Stimulated activated memory B cell treated with anti-CD40 and anti-IgM and Interleukin-4, amounts not matched to agents 10 μg/mL and 1 μg/mL and 100 μg/mL, for 72 hours (primary cell): Measurements from ENCODE around the gene SUPT20H.

ENCODE experiments used
- ATAC-seq: fragments of 150-1000 bp; cut with Tn5 transposase; 2 replicates; pipeline ENCODE4 v1.10.0; 2021
- H3K27ac Mint-ChIP-seq: one replicate; pipeline ENCODE4 v1.8.0; 2022; ENCODE audit warnings: mild to moderate bottlenecking, mixed read lengths
- H3K27me3 Mint-ChIP-seq: one replicate; pipeline ENCODE4 v1.8.0; 2022; ENCODE audit warnings: mixed read lengths
- H3K36me3 Mint-ChIP-seq: one replicate; pipeline ENCODE4 v1.8.0; 2022; ENCODE audit warnings: mixed read lengths
- H3K4me1 Mint-ChIP-seq: one replicate; pipeline ENCODE4 v1.8.0; 2022; ENCODE audit warnings: mixed read lengths
- H3K4me3 Mint-ChIP-seq: one replicate; pipeline ENCODE4 v1.8.0; 2022; ENCODE audit warnings: mild to moderate bottlenecking, moderate library complexity, mixed read lengths
- H3K9me3 Mint-ChIP-seq: one replicate; pipeline ENCODE4 v1.8.0; 2022; ENCODE audit warnings: mixed read lengths

The SUPT20H gene

DNA sequence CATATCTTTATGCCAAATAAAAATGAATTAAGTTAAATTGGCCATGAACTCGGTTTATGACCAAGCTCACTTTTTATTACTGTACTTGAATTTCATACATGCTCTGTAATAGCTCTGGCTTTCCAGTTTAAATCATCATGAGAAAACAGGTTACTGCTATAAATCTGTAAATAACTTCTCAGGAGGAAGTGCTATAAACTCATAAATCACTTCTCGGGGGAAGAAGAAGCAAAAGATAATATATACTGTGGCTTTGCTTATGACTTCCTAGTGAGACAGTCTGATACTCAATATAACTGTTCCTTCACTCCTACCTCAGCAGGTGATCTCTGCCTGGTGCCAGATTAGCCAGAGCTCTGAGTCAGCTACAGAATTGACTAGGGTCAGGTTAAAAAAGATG, 12.5 kb downstream of the SUPT20H start:
- Mint-ChIP-seq H3K4me1 (peaks cover 3% of the 10 kb centered on the region), H3K27ac (no peak overlapping the region), H3K27me3 (no peaks in the 10 kb centered on the region), H3K9me3 (no peaks in the 10 kb centered on the region), H3K4me3 (no peak overlapping the region), H3K36me3 (peaks cover 19% of the 10 kb centered on the region)
- no peak for ATAC-seq

DNA sequence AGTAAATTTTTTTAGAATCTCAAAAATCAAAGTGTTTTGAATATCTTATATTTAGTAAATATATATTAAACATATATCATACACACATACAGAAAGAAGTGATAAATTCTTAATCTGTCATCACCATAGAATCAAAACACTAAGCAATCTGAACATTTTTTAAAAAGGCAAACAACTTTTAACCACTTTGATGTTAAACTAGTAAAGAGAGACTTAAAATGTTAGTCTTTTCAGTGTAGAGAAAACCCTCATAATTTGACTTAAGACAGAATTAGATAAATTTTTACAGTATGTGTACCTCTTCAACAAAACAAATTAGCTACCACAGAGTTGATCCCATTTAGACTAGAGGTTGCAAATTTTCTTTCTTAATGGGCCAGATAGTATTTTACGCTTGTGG, 13.4 kb downstream of the SUPT20H start:
- Mint-ChIP-seq H3K4me3 (no peak overlapping the region), H3K36me3 (peaks cover 24% of the 10 kb centered on the region), H3K27me3 (no peaks in the 10 kb centered on the region), H3K4me1 (no peaks in the 10 kb centered on the region), H3K9me3 (no peaks in the 10 kb centered on the region), H3K27ac (no peak overlapping the region)
- ATAC-seq = no peak

DNA sequence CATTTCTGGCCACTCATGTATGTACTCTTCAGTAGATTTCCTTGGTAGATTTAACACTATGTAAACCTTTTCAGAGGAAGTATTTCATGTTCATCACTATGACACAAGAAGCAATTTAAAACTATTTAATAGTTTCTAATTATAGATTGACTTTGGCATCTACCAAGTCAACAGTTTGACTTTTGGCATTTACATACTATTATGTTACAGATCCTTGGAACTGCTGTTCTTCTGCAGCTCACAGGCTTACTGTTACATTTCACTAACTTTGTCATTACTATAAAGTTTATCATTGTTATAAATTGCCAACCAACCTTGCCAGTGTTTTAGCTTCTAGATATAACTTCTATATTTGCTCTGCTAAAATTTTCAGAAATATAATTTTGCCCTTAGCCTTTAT, 18.7 kb downstream of the SUPT20H start:
- H3K4me1 Mint-ChIP-seq = no peaks in the 10 kb centered on the region
- no peaks in the 10 kb centered on the region for H3K9me3 Mint-ChIP-seq
- no peak for ATAC-seq
- H3K36me3 Mint-ChIP-seq = peaks cover 35% of the 10 kb centered on the region
- H3K27me3 Mint-ChIP-seq = no peaks in the 10 kb centered on the region
- H3K4me3 Mint-ChIP-seq = no peak overlapping the region
- no peak overlapping the region for H3K27ac Mint-ChIP-seq

DNA sequence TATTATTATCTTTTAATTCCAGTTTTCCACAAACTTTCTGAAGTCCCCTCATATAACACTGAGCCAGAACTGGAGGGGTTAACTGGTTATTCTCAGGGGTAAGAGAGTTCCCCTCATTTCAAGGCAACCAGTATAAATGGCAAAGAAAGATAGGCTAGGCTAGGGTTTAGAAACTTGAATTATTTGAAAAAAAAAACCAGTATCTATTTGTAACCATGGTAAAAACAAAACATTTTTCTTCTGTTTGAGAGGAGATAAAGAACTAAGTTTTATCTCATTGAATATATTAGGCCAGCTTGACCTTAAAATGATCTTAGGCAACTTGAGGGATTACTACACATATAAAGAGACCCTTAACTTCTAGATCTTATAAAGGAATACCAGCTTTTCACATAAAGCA, 19.6 kb downstream of the SUPT20H start:
- no peak for ATAC-seq
- Mint-ChIP-seq H3K9me3 (no peaks in the 10 kb centered on the region), H3K4me3 (no peak overlapping the region), H3K27me3 (no peaks in the 10 kb centered on the region), H3K4me1 (no peaks in the 10 kb centered on the region), H3K36me3 (peaks cover 40% of the 10 kb centered on the region), H3K27ac (no peak overlapping the region)

DNA sequence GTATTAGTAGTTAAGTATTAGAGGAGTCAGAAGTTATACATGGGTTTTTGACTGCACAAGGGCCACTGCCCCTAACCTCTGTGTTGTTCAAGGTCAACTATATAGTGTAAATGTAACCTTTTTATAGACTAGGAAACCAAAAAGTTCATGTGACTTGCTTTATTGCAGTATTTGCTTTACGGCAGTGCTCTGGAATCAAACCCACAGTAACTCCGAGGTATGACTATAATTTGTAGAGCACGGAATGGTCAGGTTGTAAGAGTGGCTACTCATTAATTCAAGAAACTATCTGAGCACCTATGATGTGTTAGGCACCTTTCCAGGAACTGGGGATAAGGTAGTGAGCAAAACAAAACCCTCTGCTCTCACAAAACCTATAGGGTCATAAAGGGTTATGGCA, 22.2 kb downstream of the SUPT20H start:
- Mint-ChIP-seq H3K4me1 (no peaks in the 10 kb centered on the region), H3K27ac (no peak overlapping the region), H3K9me3 (no peaks in the 10 kb centered on the region), H3K27me3 (no peaks in the 10 kb centered on the region), H3K36me3 (peaks cover 34% of the 10 kb centered on the region), H3K4me3 (no peak overlapping the region)
- ATAC-seq = no peak

DNA sequence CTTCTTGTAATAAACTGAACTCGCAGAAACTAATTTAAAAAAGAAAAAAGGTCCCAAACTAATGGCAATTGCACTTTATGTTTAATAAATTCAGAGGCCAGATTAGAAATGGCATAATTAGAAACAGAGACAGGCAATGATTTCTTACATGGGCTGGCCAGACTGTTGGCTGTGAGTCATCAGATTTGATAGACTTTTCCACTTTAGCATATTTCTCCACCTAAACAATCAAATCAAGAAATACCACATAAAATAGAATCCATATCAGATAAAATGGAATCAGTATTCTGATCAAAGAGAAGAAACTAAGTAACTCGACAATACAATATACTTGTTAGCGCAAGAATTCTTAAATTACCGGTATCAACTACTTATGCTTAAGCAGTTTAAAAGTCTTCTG, 29.9 kb downstream of the SUPT20H start:
- no peaks in the 10 kb centered on the region for H3K27me3 Mint-ChIP-seq
- peaks cover 24% of the 10 kb centered on the region for H3K36me3 Mint-ChIP-seq

DNA sequence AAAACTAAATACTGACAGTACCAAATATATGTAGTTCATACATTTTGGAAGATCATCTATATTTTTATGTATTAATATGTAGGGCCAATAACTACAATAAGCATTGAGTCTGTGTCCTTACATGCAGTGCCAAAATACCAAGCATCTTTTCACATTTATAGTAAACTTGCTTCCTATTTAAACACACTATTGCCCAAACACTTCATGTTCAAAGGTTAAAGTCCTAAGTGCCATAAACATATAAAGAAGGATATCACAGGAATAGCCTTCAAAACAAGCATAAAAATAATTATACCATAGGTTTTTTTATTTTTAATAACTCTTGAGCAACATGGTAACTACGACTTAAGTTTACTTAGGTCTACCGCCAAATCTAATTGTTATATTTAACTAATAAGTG, 31.8 kb downstream of the SUPT20H start:
- no peak overlapping the region for H3K27ac Mint-ChIP-seq
- no peaks in the 10 kb centered on the region for H3K27me3 Mint-ChIP-seq
- no peaks in the 10 kb centered on the region for H3K9me3 Mint-ChIP-seq
- ATAC-seq = no peak
- H3K4me1 Mint-ChIP-seq = no peaks in the 10 kb centered on the region
- peaks cover 38% of the 10 kb centered on the region for H3K36me3 Mint-ChIP-seq
- no peak overlapping the region for H3K4me3 Mint-ChIP-seq

More for the DNA sequence above, 29.9 kb downstream of the SUPT20H start:
- no peak overlapping the region for H3K27ac Mint-ChIP-seq
- ATAC-seq = no peak
- H3K4me3 Mint-ChIP-seq = no peak overlapping the region
- H3K9me3 Mint-ChIP-seq = no peaks in the 10 kb centered on the region
- H3K4me1 Mint-ChIP-seq = no peaks in the 10 kb centered on the region

DNA sequence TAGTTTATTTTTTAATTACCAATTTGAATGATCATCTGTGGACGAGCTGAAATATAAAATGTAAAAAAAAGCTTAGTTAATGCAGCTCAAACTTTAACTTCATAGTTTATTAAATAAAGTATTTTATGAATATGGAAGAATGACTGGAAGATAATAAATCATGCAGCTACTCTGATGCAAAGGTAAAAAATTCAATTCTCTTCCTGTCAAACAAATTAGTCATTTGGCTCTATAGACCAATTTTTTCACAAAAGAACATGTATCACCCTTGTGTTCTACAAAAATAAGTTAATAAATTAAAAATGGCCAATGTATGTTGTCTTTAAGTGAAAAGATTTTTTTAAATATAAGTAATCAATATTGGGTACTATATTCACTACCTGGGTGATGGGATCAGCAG, 32.7 kb downstream of the SUPT20H start:
- Mint-ChIP-seq H3K9me3 (no peaks in the 10 kb centered on the region), H3K4me1 (no peaks in the 10 kb centered on the region), H3K27me3 (no peaks in the 10 kb centered on the region), H3K27ac (no peak overlapping the region), H3K36me3 (peaks cover 35% of the 10 kb centered on the region), H3K4me3 (no peak overlapping the region)
- no peak for ATAC-seq

DNA sequence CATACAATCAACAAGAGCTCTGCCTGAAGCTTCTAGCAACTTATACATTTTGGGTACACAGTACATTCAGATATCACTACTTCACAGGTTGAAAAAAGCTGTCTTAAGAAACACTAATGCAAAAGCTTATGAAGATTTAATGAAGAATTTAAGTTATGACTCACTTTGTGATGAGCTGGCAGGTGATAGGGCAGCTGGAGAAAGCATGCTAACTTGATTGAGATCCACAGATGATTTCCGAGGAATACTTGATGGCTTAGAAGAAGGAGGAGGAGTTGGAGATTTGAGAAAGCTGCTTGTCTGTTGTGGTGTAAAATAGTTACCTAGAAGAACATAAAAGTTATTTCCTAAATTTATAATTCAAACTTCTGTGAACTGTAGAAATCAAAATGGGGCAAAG, 35.6 kb downstream of the SUPT20H start:
- no peak for ATAC-seq
- H3K27me3 Mint-ChIP-seq = no peaks in the 10 kb centered on the region
- H3K27ac Mint-ChIP-seq = no peak overlapping the region
- H3K9me3 Mint-ChIP-seq = no peaks in the 10 kb centered on the region
- H3K36me3 Mint-ChIP-seq = peaks cover 24% of the 10 kb centered on the region
- H3K4me1 Mint-ChIP-seq = no peaks in the 10 kb centered on the region
- H3K4me3 Mint-ChIP-seq = no peak overlapping the region

DNA sequence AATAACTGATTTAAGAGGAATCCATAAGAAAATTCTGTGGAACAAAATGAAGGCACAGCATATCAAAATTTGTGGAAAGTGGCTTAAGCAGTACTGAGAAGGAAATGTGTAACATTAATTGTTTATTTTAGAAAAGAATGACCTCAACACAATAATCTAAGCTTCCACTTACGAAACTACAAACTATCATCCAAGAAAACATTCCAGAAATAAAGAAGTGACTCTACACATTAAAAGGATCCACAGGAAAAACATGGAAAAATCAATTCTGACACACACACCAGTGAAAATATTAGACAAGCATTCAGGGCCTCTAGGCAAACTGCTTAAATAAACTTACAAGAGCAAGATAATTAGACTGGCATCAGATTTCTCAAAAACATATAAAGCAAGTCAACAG, 44.9 kb downstream of the SUPT20H start:
- Mint-ChIP-seq H3K4me1 (no peaks in the 10 kb centered on the region), H3K9me3 (no peaks in the 10 kb centered on the region), H3K27ac (no peak overlapping the region), H3K27me3 (no peaks in the 10 kb centered on the region), H3K36me3 (peaks cover 40% of the 10 kb centered on the region), H3K4me3 (no peak overlapping the region)
- no peak for ATAC-seq

DNA sequence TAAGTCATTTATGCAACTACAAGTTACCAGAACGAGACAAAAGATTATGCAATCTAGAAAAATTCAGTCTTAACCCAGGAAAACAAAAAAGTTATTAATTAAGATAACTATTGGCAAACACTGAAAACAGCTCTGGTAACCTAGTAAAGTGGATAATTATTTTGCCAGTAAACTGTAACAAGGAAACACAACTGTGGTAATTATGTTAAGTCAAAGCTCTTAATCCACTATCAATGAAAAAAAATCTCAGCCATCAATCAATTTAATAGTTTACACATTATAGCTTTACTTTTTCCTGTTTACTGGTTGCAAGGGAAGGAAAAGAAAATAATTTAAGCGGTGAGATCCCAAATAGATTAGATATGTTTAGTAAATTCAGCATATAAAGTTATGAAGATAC, 47.7 kb downstream of the SUPT20H start:
- no peaks in the 10 kb centered on the region for H3K27me3 Mint-ChIP-seq
- H3K36me3 Mint-ChIP-seq = peaks cover 42% of the 10 kb centered on the region
- H3K9me3 Mint-ChIP-seq = no peaks in the 10 kb centered on the region
- no peaks in the 10 kb centered on the region for H3K4me1 Mint-ChIP-seq
- H3K4me3 Mint-ChIP-seq = no peak overlapping the region
- ATAC-seq = no peak
- H3K27ac Mint-ChIP-seq = no peak overlapping the region

DNA sequence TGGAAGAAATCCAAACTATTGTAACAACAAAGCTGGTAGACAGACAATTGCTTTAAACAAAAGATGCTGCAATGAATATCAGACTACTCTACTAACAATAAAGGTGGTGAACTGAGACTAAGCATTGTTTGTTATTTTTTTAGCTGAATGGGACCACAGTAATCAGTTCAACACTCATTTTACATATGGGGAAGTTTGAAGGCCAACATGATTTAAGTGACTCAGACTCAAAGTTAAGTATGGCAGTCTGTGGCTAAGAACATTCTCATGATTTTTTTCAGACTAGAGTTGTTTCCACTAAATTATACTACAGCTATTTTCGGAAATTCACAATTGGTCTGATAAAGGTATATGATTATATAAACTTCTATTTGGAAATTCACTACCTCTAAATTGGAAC, 48.5 kb downstream of the SUPT20H start:
- Mint-ChIP-seq H3K27me3 (no peaks in the 10 kb centered on the region), H3K4me3 (no peak overlapping the region), H3K9me3 (no peaks in the 10 kb centered on the region), H3K27ac (no peak overlapping the region), H3K4me1 (no peaks in the 10 kb centered on the region), H3K36me3 (peaks cover 42% of the 10 kb centered on the region)
- ATAC-seq = no peak

DNA sequence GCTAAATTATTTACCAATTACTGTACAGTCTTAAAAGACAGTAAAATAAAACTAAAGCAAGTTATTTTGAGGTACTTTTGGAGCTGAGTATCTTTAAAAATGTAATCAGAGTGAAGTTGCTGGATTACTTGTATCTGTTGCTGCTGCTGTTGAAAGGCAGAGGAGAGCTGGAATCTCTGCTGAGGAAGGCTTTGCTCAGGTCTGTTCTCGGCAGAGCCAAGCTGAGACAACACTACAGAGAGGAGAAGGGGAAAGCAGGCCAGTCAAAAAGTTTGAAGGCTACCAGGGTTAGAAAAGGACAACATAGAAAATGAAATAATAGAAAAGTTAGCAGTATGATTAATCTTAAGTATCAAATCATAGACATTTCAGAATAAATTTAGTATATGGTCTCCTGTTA, 49.1 kb downstream of the SUPT20H start:
- no peak for ATAC-seq
- no peaks in the 10 kb centered on the region for H3K9me3 Mint-ChIP-seq
- peaks cover 40% of the 10 kb centered on the region for H3K36me3 Mint-ChIP-seq
- no peak overlapping the region for H3K4me3 Mint-ChIP-seq
- no peaks in the 10 kb centered on the region for H3K4me1 Mint-ChIP-seq
- H3K27ac Mint-ChIP-seq = no peak overlapping the region
- H3K27me3 Mint-ChIP-seq = no peaks in the 10 kb centered on the region

DNA sequence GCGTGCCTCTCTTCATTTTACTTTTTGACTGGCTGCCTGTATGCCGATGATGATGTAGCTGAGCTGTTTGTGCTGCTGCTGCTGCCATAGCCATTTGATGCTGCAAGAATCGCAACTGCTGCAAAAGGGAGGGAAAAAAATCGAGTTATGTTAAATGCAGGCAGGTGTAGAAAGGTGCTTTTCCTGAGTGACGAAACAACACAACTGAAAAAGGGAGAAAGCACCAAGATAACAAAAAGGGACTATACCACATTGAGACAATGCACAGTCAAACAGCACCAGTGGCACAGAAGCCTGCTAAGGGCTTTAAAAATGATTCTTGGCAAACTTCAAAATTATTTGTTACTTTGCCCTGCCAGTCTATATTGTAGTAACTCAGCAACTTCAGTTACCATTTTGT, 49.8 kb downstream of the SUPT20H start:
- no peaks in the 10 kb centered on the region for H3K27me3 Mint-ChIP-seq
- H3K9me3 Mint-ChIP-seq = no peaks in the 10 kb centered on the region
- no peaks in the 10 kb centered on the region for H3K4me1 Mint-ChIP-seq
- H3K36me3 Mint-ChIP-seq = peaks cover 40% of the 10 kb centered on the region
- no peak overlapping the region for H3K4me3 Mint-ChIP-seq
- ATAC-seq = no peak
- H3K27ac Mint-ChIP-seq = no peak overlapping the region

DNA sequence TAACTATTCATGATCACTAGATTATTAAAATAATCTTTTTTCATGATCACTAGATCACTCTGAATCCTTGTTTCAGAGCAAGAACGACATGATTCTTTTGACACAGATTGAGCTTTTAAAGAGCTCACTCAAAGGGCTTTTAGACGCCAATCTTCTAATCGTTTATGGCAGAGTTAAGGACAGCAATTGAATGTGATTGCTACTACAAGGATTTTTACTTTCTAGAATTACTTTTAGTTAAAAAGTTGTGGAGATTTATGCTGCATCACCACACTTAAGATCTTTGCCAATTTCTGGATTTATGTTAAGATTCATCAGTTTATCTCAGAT, 57.6 kb downstream of the SUPT20H start:
- no peaks in the 10 kb centered on the region for H3K9me3 Mint-ChIP-seq
- H3K27me3 Mint-ChIP-seq = no peaks in the 10 kb centered on the region
- no peak for ATAC-seq
- H3K27ac Mint-ChIP-seq = peak overlapping the region; percentile 100
- H3K4me3 Mint-ChIP-seq = peak overlapping the region; percentile 99
- peaks cover 17% of the 10 kb centered on the region for H3K4me1 Mint-ChIP-seq
- H3K36me3 Mint-ChIP-seq = peaks cover 15% of the 10 kb centered on the region

DNA sequence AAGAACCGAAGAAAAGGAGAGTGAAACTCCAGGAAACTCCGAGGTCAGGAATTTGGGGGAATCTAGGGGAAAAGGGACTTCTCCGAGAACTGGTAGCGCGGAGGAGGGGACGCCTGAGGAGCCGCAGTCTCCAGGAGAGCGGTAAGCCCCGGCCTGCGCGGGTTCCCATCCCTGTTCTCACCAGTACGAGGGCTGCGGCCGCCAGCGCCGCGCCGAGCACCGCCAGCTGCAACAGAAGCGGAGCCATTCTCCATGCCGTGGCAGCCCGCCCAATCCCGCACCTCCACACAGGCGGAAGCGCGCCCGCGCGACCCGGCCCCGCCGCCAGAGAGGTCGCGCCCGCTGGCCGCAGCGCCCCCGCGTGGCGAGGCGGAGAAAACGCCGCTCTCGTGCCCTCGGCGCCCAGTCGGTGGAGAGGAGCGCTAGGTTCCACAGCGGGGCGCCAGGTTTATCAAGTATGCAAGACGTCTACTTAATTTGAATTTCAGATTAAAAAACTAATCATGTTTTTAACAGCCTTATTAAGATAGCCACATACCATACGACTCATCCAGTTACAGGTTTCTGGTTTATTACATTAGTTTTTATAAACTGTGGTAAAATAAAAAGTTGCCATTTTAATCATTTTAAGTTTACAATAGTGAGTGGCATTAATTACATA, 60.3 kb downstream of the SUPT20H start, which contains the start of gene ALG5:
ALG5 (minus strand) TSS at position 287 of the 661 bp plus-strand sequence; CDS start at position 247, 40 bp downstream.
- H3K36me3 Mint-ChIP-seq = peaks cover 14% of the 10 kb centered on the region
- peak within 1 kb of the TSS; percentile 100 for H3K27ac Mint-ChIP-seq
- ATAC-seq = peak; percentile 85

DNA sequence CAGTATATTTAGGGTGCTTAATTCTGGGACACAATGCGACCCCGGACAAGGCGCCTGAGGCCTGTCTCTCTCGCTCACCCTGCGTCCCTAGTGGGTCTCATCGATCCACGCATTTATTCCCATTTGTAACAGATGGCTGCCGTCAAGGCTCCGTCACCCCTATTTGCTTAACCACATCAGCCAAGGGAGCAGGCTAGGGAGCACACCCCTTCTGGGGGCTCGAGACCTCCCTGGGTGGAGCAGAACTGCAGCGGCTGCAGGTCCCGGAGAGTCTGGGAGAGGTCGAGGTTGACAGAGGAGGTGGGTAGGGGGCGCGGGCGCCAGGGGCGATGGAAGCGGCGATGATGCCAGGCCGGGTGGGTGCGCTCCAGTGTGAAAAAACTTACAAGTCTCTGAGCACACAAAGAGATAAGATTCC, 60.9 kb downstream of the SUPT20H start:
- no peaks in the 10 kb centered on the region for H3K9me3 Mint-ChIP-seq
- peaks cover 14% of the 10 kb centered on the region for H3K36me3 Mint-ChIP-seq
- peak overlapping the region; percentile 99 for H3K4me3 Mint-ChIP-seq
- peaks cover 26% of the 10 kb centered on the region for H3K4me1 Mint-ChIP-seq
- no peaks in the 10 kb centered on the region for H3K27me3 Mint-ChIP-seq
- H3K27ac Mint-ChIP-seq = peak overlapping the region; percentile 100
- ATAC-seq = no peak

More for the DNA sequence above, 60.3 kb downstream of the SUPT20H start, which contains the start of gene ALG5:
- Mint-ChIP-seq H3K9me3 (no peaks in the 10 kb centered on the region), H3K4me1 (peaks cover 26% of the 10 kb centered on the region), H3K4me3 (peak within 1 kb of the TSS; percentile 99), H3K27me3 (no peaks in the 10 kb centered on the region)
